ENCODE results near the gene ZNF765.
"Not testable (repeated sequence)": the region's sequence is repeated elsewhere in the genome, so short reads cannot be mapped to it uniquely, and the experiment has no call there.

Gene ZNF765

GRCh38 chr19:53381376-53381775 is 13.6 kb upstream of the ZNF765 start:
- DNase-seq (ENCODE audit: insufficient read length, low spot score) = no peak
- no peak for FAIRE-seq
- TF ChIP-seq SPI1 (IDR thresholded peaks at IDR 0.05; ENCODE audit: low read depth, low read length) (no peak), POLR2AphosphoS5 (IDR thresholded peaks at IDR 0.05; ENCODE audit: low read depth, low read length) (no peak), PAX5 (IDR thresholded peaks at IDR 0.05; ENCODE audit: insufficient read depth, low read length, severe bottlenecking) (no peak), POU2F2 (IDR thresholded peaks at IDR 0.05; ENCODE audit: low read depth, low read length) (no peak), POLR2A (IDR thresholded peaks at IDR 0.05; ENCODE audit: low read depth, low read length) (no peak), TAF1 (IDR thresholded peaks at IDR 0.05; ENCODE audit: low read depth, low read length) (no peak)

- no peak for TF ChIP-seq POU2F2 (IDR thresholded peaks at IDR 0.05; ENCODE audit: low read depth, low read length)
- TF ChIP-seq TAF1 (IDR thresholded peaks at IDR 0.05; ENCODE audit: low read depth, low read length) = no peak
- TF ChIP-seq PAX5 (IDR thresholded peaks at IDR 0.05; ENCODE audit: insufficient read depth, low read length, severe bottlenecking) = no peak
- no peak for TF ChIP-seq SPI1 (IDR thresholded peaks at IDR 0.05; ENCODE audit: low read depth, low read length)
- no peak for TF ChIP-seq POLR2A (IDR thresholded peaks at IDR 0.05; ENCODE audit: low read depth, low read length)
- no peak for TF ChIP-seq POLR2AphosphoS5 (IDR thresholded peaks at IDR 0.05; ENCODE audit: low read depth, low read length)
- DNase-seq (ENCODE audit: insufficient read length, low spot score) = no peak
- no peak for FAIRE-seq
Observed at GRCh38 chr19:53388168-53388567, 6.8 kb upstream of the ZNF765 start.

GRCh38 chr19:53388904-53389303 is 6.0 kb upstream of the ZNF765 start:
- FAIRE-seq (no peak), DNase-seq (ENCODE audit: insufficient read length, low spot score) (no peak)
- TF ChIP-seq POLR2A (IDR thresholded peaks at IDR 0.05; ENCODE audit: low read depth, low read length) = no peak
- no peak for TF ChIP-seq POU2F2 (IDR thresholded peaks at IDR 0.05; ENCODE audit: low read depth, low read length)
- TF ChIP-seq PAX5 (IDR thresholded peaks at IDR 0.05; ENCODE audit: insufficient read depth, low read length, severe bottlenecking) = no peak
- TF ChIP-seq SPI1 (IDR thresholded peaks at IDR 0.05; ENCODE audit: low read depth, low read length) = no peak
- TF ChIP-seq POLR2AphosphoS5 (IDR thresholded peaks at IDR 0.05; ENCODE audit: low read depth, low read length) = no peak
- no peak for TF ChIP-seq TAF1 (IDR thresholded peaks at IDR 0.05; ENCODE audit: low read depth, low read length)

- no peak for FAIRE-seq
- no peak for TF ChIP-seq SPI1 (IDR thresholded peaks at IDR 0.05; ENCODE audit: low read depth, low read length)
- TF ChIP-seq PAX5 (IDR thresholded peaks at IDR 0.05; ENCODE audit: insufficient read depth, low read length, severe bottlenecking) = no peak
- no peak for TF ChIP-seq POLR2A (IDR thresholded peaks at IDR 0.05; ENCODE audit: low read depth, low read length)
- no peak for TF ChIP-seq TAF1 (IDR thresholded peaks at IDR 0.05; ENCODE audit: low read depth, low read length)
- TF ChIP-seq POU2F2 (IDR thresholded peaks at IDR 0.05; ENCODE audit: low read depth, low read length) = no peak
- TF ChIP-seq POLR2AphosphoS5 (IDR thresholded peaks at IDR 0.05; ENCODE audit: low read depth, low read length) = no peak
- no peak for DNase-seq (ENCODE audit: insufficient read length, low spot score)
Observed at GRCh38 chr19:53389571-53389970, 5.4 kb upstream of the ZNF765 start.

GRCh38 chr19:53389978-53390377 is 5.0 kb upstream of the ZNF765 start:
- DNase-seq (ENCODE audit: insufficient read length, low spot score) (no peak), FAIRE-seq (no peak)
- TF ChIP-seq PAX5 (IDR thresholded peaks at IDR 0.05; ENCODE audit: insufficient read depth, low read length, severe bottlenecking) (no peak), POLR2A (IDR thresholded peaks at IDR 0.05; ENCODE audit: low read depth, low read length) (no peak), POLR2AphosphoS5 (IDR thresholded peaks at IDR 0.05; ENCODE audit: low read depth, low read length) (no peak), POU2F2 (IDR thresholded peaks at IDR 0.05; ENCODE audit: low read depth, low read length) (no peak), SPI1 (IDR thresholded peaks at IDR 0.05; ENCODE audit: low read depth, low read length) (no peak), TAF1 (IDR thresholded peaks at IDR 0.05; ENCODE audit: low read depth, low read length) (no peak)

GRCh38 chr19:53394522-53394973 is 401 bp upstream of the ZNF765 start:
- DNase-seq (ENCODE audit: insufficient read length, low spot score) (no peak), FAIRE-seq (no peak)
- TF ChIP-seq TAF1 (IDR thresholded peaks at IDR 0.05; ENCODE audit: low read depth, low read length) (no peak), PAX5 (IDR thresholded peaks at IDR 0.05; ENCODE audit: insufficient read depth, low read length, severe bottlenecking) (no peak), POU2F2 (IDR thresholded peaks at IDR 0.05; ENCODE audit: low read depth, low read length) (no peak), SPI1 (IDR thresholded peaks at IDR 0.05; ENCODE audit: low read depth, low read length) (no peak), POLR2AphosphoS5 (IDR thresholded peaks at IDR 0.05; ENCODE audit: low read depth, low read length) (no peak), POLR2A (IDR thresholded peaks at IDR 0.05; ENCODE audit: low read depth, low read length) (no peak)

- FAIRE-seq; DNase-seq (ENCODE audit: insufficient read length, low spot score): not testable (repeated sequence)
Observed at GRCh38 chr19:53395840-53396524, 1.0 kb downstream of the ZNF765 start.

- no peak for FAIRE-seq
- TF ChIP-seq POU2F2 (IDR thresholded peaks at IDR 0.05; ENCODE audit: low read depth, low read length) = no peak
- TF ChIP-seq POLR2AphosphoS5 (IDR thresholded peaks at IDR 0.05; ENCODE audit: low read depth, low read length) = no peak
- no peak for TF ChIP-seq POLR2A (IDR thresholded peaks at IDR 0.05; ENCODE audit: low read depth, low read length)
- DNase-seq (ENCODE audit: insufficient read length, low spot score) = no peak
Observed at GRCh38 chr19:53396525-53396868, 1.5 kb downstream of the ZNF765 start.

GRCh38 chr19:53397918-53398317 is 3.0 kb downstream of the ZNF765 start:
- DNase-seq (ENCODE audit: insufficient read length, low spot score); FAIRE-seq: not testable (repeated sequence)

GRCh38 chr19:53409505-53410204 is 14.7 kb downstream of the ZNF765 start:
- TF ChIP-seq PAX5 (IDR thresholded peaks at IDR 0.05; ENCODE audit: insufficient read depth, low read length, severe bottlenecking) (no peak), POU2F2 (IDR thresholded peaks at IDR 0.05; ENCODE audit: low read depth, low read length) (no peak), TAF1 (IDR thresholded peaks at IDR 0.05; ENCODE audit: low read depth, low read length) (no peak), POLR2A (IDR thresholded peaks at IDR 0.05; ENCODE audit: low read depth, low read length) (no peak), POLR2AphosphoS5 (IDR thresholded peaks at IDR 0.05; ENCODE audit: low read depth, low read length) (no peak), SPI1 (IDR thresholded peaks at IDR 0.05; ENCODE audit: low read depth, low read length) (no peak)
- no peak for DNase-seq (ENCODE audit: insufficient read length, low spot score)
- peak; percentile 20 for FAIRE-seq

- DNase-seq (ENCODE audit: insufficient read length, low spot score); FAIRE-seq: not testable (repeated sequence)
Observed at GRCh38 chr19:53420520-53421315, 25.8 kb downstream of the ZNF765 start.

Measured in GM12891 (cell line).